WTC11 (cell line): ENCODE results near the gene CDCA4. TPM values are rescaled to one million over a fixed set of nuclear protein-coding genes. Genes with fewer than 3 reads are reported as not detected.

ENCODE experiments used
- ATAC-seq: fragments of 200-7000 bp; cut with Tn5 transposase; 2 replicates; pipeline ENCODE4 v1.10.0; 2021; ENCODE audit warnings: mild to moderate bottlenecking, moderate library complexity
- CTCF ChIA-PET: fragments of 300-600 bp; sonication (Branson Sonifier 250); formaldehyde crosslinking; loops from one replicate; lab custom pipeline; 2021; ENCODE audit warnings: antibody characterized with exemption; lab: Charles Lee
- POLR2A ChIA-PET: fragments of 350-600 bp; sonication (Branson Sonifier 250); formaldehyde crosslinking; loops from one replicate; lab custom pipeline; 2021; ENCODE audit warnings: antibody characterized with exemption; lab: Charles Lee
- DNase-seq: peaks from one replicate; pipeline ENCODE4 v3.0.0; 2021; ENCODE audit warnings: low spot score
- H3K27ac Mint-ChIP-seq: 2 replicates; pipeline ENCODE4 v1.8.0; 2021; ENCODE audit warnings: mixed read lengths
- H3K27me3 Mint-ChIP-seq: 2 replicates; pipeline ENCODE4 v1.8.0; 2021; ENCODE audit warnings: low read depth, mild to moderate bottlenecking, moderate library complexity, mixed read lengths
- H3K36me3 Mint-ChIP-seq: 2 replicates; pipeline ENCODE4 v1.8.0; 2021; ENCODE audit warnings: mixed read lengths
- H3K4me1 Mint-ChIP-seq: 2 replicates; pipeline ENCODE4 v1.8.0; 2022; ENCODE audit warnings: mixed read lengths
- H3K4me3 Mint-ChIP-seq: 2 replicates; pipeline ENCODE4 v1.8.0; 2021; ENCODE audit warnings: mild to moderate bottlenecking, moderate library complexity, mixed read lengths
- H3K9me3 Mint-ChIP-seq: 2 replicates; pipeline ENCODE4 v1.8.0; 2021; ENCODE audit warnings: mixed read lengths
- CBFB ChIP-seq: sonication (generic); formaldehyde crosslinking; IDR thresholded peaks from 2 replicates; pipeline ENCODE4 v1.8.1; 2022; ENCODE audit warnings: mild to moderate bottlenecking, low read depth, missing genetic modification reagents
- CREB1 ChIP-seq: sonication (generic); formaldehyde crosslinking; IDR thresholded peaks from 2 replicates; pipeline ENCODE4 v1.8.0; 2023; ENCODE audit warnings: mild to moderate bottlenecking, missing genetic modification reagents
- CREM ChIP-seq: sonication (generic); formaldehyde crosslinking; IDR thresholded peaks from 2 replicates; pipeline ENCODE4 v1.8.1; 2022; ENCODE audit warnings: mild to moderate bottlenecking, missing genetic modification reagents, moderate library complexity
- E2F1 ChIP-seq: sonication (generic); formaldehyde crosslinking; IDR thresholded peaks from 2 replicates; pipeline ENCODE4 v1.8.0; 2022; ENCODE audit warnings: mild to moderate bottlenecking, missing genetic modification reagents
- E2F4 ChIP-seq: sonication (generic); formaldehyde crosslinking; IDR thresholded peaks from 2 replicates; pipeline ENCODE4 v1.8.1; 2022; ENCODE audit warnings: low read depth, mild to moderate bottlenecking, moderate library complexity, missing genetic modification reagents, borderline replicate concordance
- E2F5 ChIP-seq: sonication (generic); formaldehyde crosslinking; IDR thresholded peaks from 2 replicates; pipeline ENCODE4 v1.8.1; 2022; ENCODE audit warnings: mild to moderate bottlenecking, moderate library complexity, missing genetic modification reagents
- ESRRA ChIP-seq: sonication (generic); formaldehyde crosslinking; IDR thresholded peaks from 2 replicates; pipeline ENCODE4 v1.8.1; 2022; ENCODE audit warnings: mild to moderate bottlenecking, missing genetic modification reagents, borderline replicate concordance
- GABPB1 ChIP-seq: sonication (generic); formaldehyde crosslinking; IDR thresholded peaks from 2 replicates; pipeline ENCODE4 v1.8.1; 2023; ENCODE audit warnings: mild to moderate bottlenecking, missing genetic modification reagents
- HMGXB4 ChIP-seq: sonication (generic); formaldehyde crosslinking; IDR thresholded peaks from 2 replicates; pipeline ENCODE4 v1.8.1; 2023; ENCODE audit warnings: mild to moderate bottlenecking, moderate library complexity, missing genetic modification reagents
- JUN ChIP-seq: sonication (generic); formaldehyde crosslinking; IDR thresholded peaks from 2 replicates; pipeline ENCODE4 v1.8.0; 2023; ENCODE audit warnings: mild to moderate bottlenecking, missing genetic modification reagents
- MAX ChIP-seq: sonication (generic); formaldehyde crosslinking; IDR thresholded peaks from 2 replicates; pipeline ENCODE4 v1.8.0; 2022; ENCODE audit warnings: mild to moderate bottlenecking, missing genetic modification reagents
- MLX ChIP-seq: sonication (generic); formaldehyde crosslinking; IDR thresholded peaks from 2 replicates; pipeline ENCODE4 v1.8.1; 2023; ENCODE audit warnings: mild to moderate bottlenecking, missing genetic modification reagents, moderate library complexity
- NFATC4 ChIP-seq: fragments of 250-450 bp; sonication (Bioruptor Pico); IDR thresholded peaks from 2 replicates; pipeline ENCODE4 v1.9.0; 2021; ENCODE audit warnings: mild to moderate bottlenecking
- NR1H2 ChIP-seq: sonication (generic); formaldehyde crosslinking; IDR thresholded peaks from 2 replicates; pipeline ENCODE4 v1.9.0; 2021; ENCODE audit warnings: mild to moderate bottlenecking, moderate library complexity, missing genetic modification reagents
- OVOL2 ChIP-seq: fragments of 250-450 bp; sonication (Bioruptor Pico); IDR thresholded peaks from 2 replicates; pipeline ENCODE4 v1.9.0; 2021; ENCODE audit warnings: mild to moderate bottlenecking, borderline replicate concordance
- PREB ChIP-seq: sonication (generic); formaldehyde crosslinking; IDR thresholded peaks from 2 replicates; pipeline ENCODE4 v1.8.1; 2022; ENCODE audit warnings: mild to moderate bottlenecking, missing genetic modification reagents, moderate library complexity, borderline replicate concordance
- RELA ChIP-seq: sonication (generic); formaldehyde crosslinking; IDR thresholded peaks from 2 replicates; pipeline ENCODE4 v1.8.1; 2022; ENCODE audit warnings: missing genetic modification reagents, mild to moderate bottlenecking, borderline replicate concordance
- SMAD3 ChIP-seq: sonication (generic); formaldehyde crosslinking; IDR thresholded peaks from 2 replicates; pipeline ENCODE4 v1.8.0; 2022; ENCODE audit warnings: missing genetic modification reagents, mild to moderate bottlenecking, borderline replicate concordance
- SOX15 ChIP-seq: fragments of 250-450 bp; sonication (Bioruptor Pico); IDR thresholded peaks from 2 replicates; pipeline ENCODE4 v1.9.0; 2021; ENCODE audit warnings: mild to moderate bottlenecking
- SP1 ChIP-seq: sonication (generic); formaldehyde crosslinking; conservative IDR thresholded peaks from 2 replicates; pipeline ENCODE4 v1.8.1; 2022; ENCODE audit warnings: missing genetic modification reagents
- TCF7 ChIP-seq: sonication (generic); formaldehyde crosslinking; IDR thresholded peaks from 2 replicates; pipeline ENCODE4 v1.8.0; 2022; ENCODE audit warnings: mild to moderate bottlenecking, low read depth, missing genetic modification reagents, moderate library complexity
- TEAD1 ChIP-seq: sonication (generic); formaldehyde crosslinking; IDR thresholded peaks from 2 replicates; pipeline ENCODE4 v1.8.0; 2022; ENCODE audit warnings: mild to moderate bottlenecking, missing genetic modification reagents
- USF2 ChIP-seq: sonication (generic); formaldehyde crosslinking; IDR thresholded peaks from 2 replicates; pipeline ENCODE4 v1.8.1; 2023; ENCODE audit warnings: mild to moderate bottlenecking, missing genetic modification reagents, moderate library complexity
- ZNF138 ChIP-seq: sonication (generic); formaldehyde crosslinking; conservative IDR thresholded peaks from 2 replicates; pipeline ENCODE4 v1.8.1; 2022; ENCODE audit warnings: mild to moderate bottlenecking, moderate library complexity, missing genetic modification reagents
- ZNF317 ChIP-seq: sonication (generic); formaldehyde crosslinking; IDR thresholded peaks from 2 replicates; pipeline ENCODE4 v1.8.1; 2023; ENCODE audit warnings: low read depth, mild to moderate bottlenecking, moderate library complexity, missing genetic modification reagents, borderline replicate concordance
- ZNF416 ChIP-seq: fragments of 250-450 bp; sonication (Bioruptor Pico); IDR thresholded peaks from 2 replicates; pipeline ENCODE4 v1.9.0; 2021; ENCODE audit warnings: mild to moderate bottlenecking, inconsistent platforms
- ZNF512 ChIP-seq: sonication (generic); formaldehyde crosslinking; IDR thresholded peaks from 2 replicates; pipeline ENCODE4 v1.8.1; 2022; ENCODE audit warnings: missing genetic modification reagents, borderline replicate concordance
- ZNF671 ChIP-seq: fragments of 250-450 bp; sonication (Bioruptor Pico); IDR thresholded peaks from 2 replicates; pipeline ENCODE4 v1.8.0; 2021; ENCODE audit warnings: mild to moderate bottlenecking
- total RNA-seq: library from RNA; stranded (reverse); gene quantifications from 3 replicates; pipeline ENCODE4 v1.2.3, GENCODE V29; 2021

Gene CDCA4
- total RNA-seq, 1 experiment from 2014 or later = 63.3 TPM

GRCh38 chr14:105045710-105046326, 24.9 kb upstream of the CDCA4 start:
- H3K4me3 Mint-ChIP-seq = no peak overlapping the region
- DNase-seq (peak; percentile 96), ATAC-seq (peak; percentile 92)
- no peak overlapping the region for H3K27ac Mint-ChIP-seq
- CTCF ChIA-PET = interaction anchor here (0.5 to 5.1 kb wide), 55 partner anchors 9 to 473 kb away, joined by 3 to 56 read pairs (median 5); partner anchors contain the start of genes AHNAK2, BTBD6, CDCA4 and CLBA1
- no peaks in the 10 kb centered on the region for H3K36me3 Mint-ChIP-seq
- H3K9me3 Mint-ChIP-seq = no peaks in the 10 kb centered on the region
- H3K27me3 Mint-ChIP-seq = peaks cover 20% of the 10 kb centered on the region
- H3K4me1 Mint-ChIP-seq = no peaks in the 10 kb centered on the region
- POLR2A ChIA-PET = no interaction called here
- no peak for TF ChIP-seq ZNF138 (CRISPR knock-in tag)
- TF ChIP-seq MLX (CRISPR knock-in tag) = 0 out of 2 replicates have a peak, but pooled peaks have one; percentile 43
- TF ChIP-seq ZNF512 = no peak
- TF ChIP-seq E2F1 (CRISPR knock-in tag) = no peak
- 0 out of 2 replicates have a peak, but pooled peaks have one; percentile 18 for TF ChIP-seq MAX (CRISPR knock-in tag)
- no peak for TF ChIP-seq SOX15
- no peak for TF ChIP-seq CREB1 (CRISPR knock-in tag)
- 0 out of 2 replicates have a peak, but pooled peaks have one; percentile 13 for TF ChIP-seq TEAD1 (CRISPR knock-in tag)
- TF ChIP-seq SP1 (CRISPR knock-in tag) = peak; percentile 72
- no peak for TF ChIP-seq ZNF416 (CRISPR knock-in tag)
- TF ChIP-seq OVOL2 (CRISPR knock-in tag) = no peak
- no peak for TF ChIP-seq USF2
- TF ChIP-seq NR1H2 (CRISPR knock-in tag) = no peak
- no peak for TF ChIP-seq ZNF671
- no peak for TF ChIP-seq RELA
- TF ChIP-seq CBFB = no peak
- TF ChIP-seq NFATC4 (CRISPR knock-in tag) = no peak
- TF ChIP-seq ESRRA (CRISPR knock-in tag) = no peak
- no peak for TF ChIP-seq ZNF317 (CRISPR knock-in tag)
- TF ChIP-seq TCF7 (CRISPR knock-in tag) = no peak
- TF ChIP-seq PREB (CRISPR knock-in tag) = no peak
- TF ChIP-seq GABPB1 = peak; percentile 31; the same call in 1 of the 2 replicates
- TF ChIP-seq CREM (CRISPR knock-in tag) = 0 out of 2 replicates have a peak, but pooled peaks have one; percentile 54
- peak; percentile 97 for TF ChIP-seq HMGXB4 (CRISPR knock-in tag)
- TF ChIP-seq JUN (CRISPR knock-in tag) = no peak
- peak; percentile 69; the same call in 1 of the 2 replicates for TF ChIP-seq E2F5
- TF ChIP-seq SMAD3 (CRISPR knock-in tag) = no peak
- TF ChIP-seq E2F4 (CRISPR knock-in tag) = no peak
